GM12875 (cell line): Measurements from ENCODE around the gene PAQR9.

Source experiments
- H3K4me3 ChIP-seq: one replicate; pipeline ENCODE4 v1.5.1; 2011; ENCODE audit warnings: low read depth, low read length, control low read depth
- CTCF ChIP-seq: IDR thresholded peaks from 2 replicates; pipeline ENCODE4 v1.5.1; 2011; ENCODE audit warnings: low read depth, mild to moderate bottlenecking, control low read depth, inconsistent platforms, low read length, moderate library complexity, borderline replicate concordance; ENCODE audit not compliant: insufficient read depth

PAQR9 gene

GRCh38 chr3:142943349-142943748, 20.1 kb downstream of the PAQR9 start:
- no peak for TF ChIP-seq CTCF
- no peak overlapping the region for H3K4me3 ChIP-seq

GRCh38 chr3:142941373-142942123, 21.9 kb downstream of the PAQR9 start:
- no peak for TF ChIP-seq CTCF
- no peak overlapping the region for H3K4me3 ChIP-seq

- TF ChIP-seq CTCF = no peak
- H3K4me3 ChIP-seq = no peak overlapping the region
These were observed 23.0 kb downstream of the PAQR9 start for GRCh38 chr3:142940472-142940871.

- H3K4me3 ChIP-seq = no peak overlapping the region
- TF ChIP-seq CTCF = no peak
These were observed 23.5 kb downstream of the PAQR9 start for GRCh38 chr3:142940000-142940399.

- no peak for TF ChIP-seq CTCF
- H3K4me3 ChIP-seq = no peak overlapping the region
These were observed 27.5 kb downstream of the PAQR9 start for GRCh38 chr3:142935963-142936362.

- TF ChIP-seq CTCF = no peak
- no peak overlapping the region for H3K4me3 ChIP-seq
These were observed 28.6 kb downstream of the PAQR9 start for GRCh38 chr3:142934887-142935269.

GRCh38 chr3:142934128-142934886, 29.2 kb downstream of the PAQR9 start:
- no peak overlapping the region for H3K4me3 ChIP-seq
- no peak for TF ChIP-seq CTCF
